Large intestine (tissue), 1 donor: ENCODE data around the gene BRD7. TPM values are rescaled to one million over a fixed set of nuclear protein-coding genes. Genes with fewer than 3 reads are reported as not detected.

Experiments
- polyA plus RNA-seq: library from polyadenylated mRNA; unstranded; fragments of 120-200 nt; gene quantifications from one replicate; pipeline ENCODE4 v1.2.1, GENCODE V29; 2013

Gene BRD7
- polyA plus RNA-seq, 1 donor = 69.7 TPM

Other genes with a start within 250 kb of the BRD7 start
- gene TENT4B, start 215.7 kb downstream of the BRD7 start, polyA plus RNA-seq = 17.2 TPM
- gene ADCY7, start 102.4 kb downstream of the BRD7 start, polyA plus RNA-seq = 10.0 TPM
- gene NKD1, start 179.4 kb upstream of the BRD7 start, polyA plus RNA-seq = 5.3 TPM